Skeletal muscle satellite cell (primary cell): ENCODE measurements around the gene SMCO1.
"Not testable (repeated sequence)": the region's sequence is repeated elsewhere in the genome, so short reads cannot be mapped to it uniquely, and the experiment has no call there.

Experiments
- H3K27me3 ChIP-seq: 2 replicates; pipeline ENCODE4 v1.7.0; 2013; ENCODE audit warnings: low read length; ENCODE audit not compliant: control insufficient read depth, insufficient read depth
- H3K36me3 ChIP-seq: 2 replicates; pipeline ENCODE4 v1.7.0; 2013; ENCODE audit warnings: mild to moderate bottlenecking, control low read depth, low read length; ENCODE audit not compliant: insufficient read depth
- H3K4me1 ChIP-seq: 2 replicates; pipeline ENCODE4 v1.7.0; 2013; ENCODE audit warnings: low read length; ENCODE audit not compliant: control insufficient read depth, insufficient read depth
- H3K4me2 ChIP-seq: 2 replicates; pipeline ENCODE4 v1.7.0; 2013; ENCODE audit warnings: mild to moderate bottlenecking, low read length
- H3K4me3 ChIP-seq: 2 replicates; pipeline ENCODE4 v1.7.0; 2013; ENCODE audit warnings: low read length
- H3K9ac ChIP-seq: 2 replicates; pipeline ENCODE4 v1.7.0; 2013; ENCODE audit warnings: mild to moderate bottlenecking, low read depth, low read length, moderate library complexity
- H3K9me3 ChIP-seq: replicated peaks from 2 replicates; pipeline ENCODE4 v1.7.0; 2013; ENCODE audit warnings: mild to moderate bottlenecking, control low read depth, low read length

SMCO1 gene

DNA sequence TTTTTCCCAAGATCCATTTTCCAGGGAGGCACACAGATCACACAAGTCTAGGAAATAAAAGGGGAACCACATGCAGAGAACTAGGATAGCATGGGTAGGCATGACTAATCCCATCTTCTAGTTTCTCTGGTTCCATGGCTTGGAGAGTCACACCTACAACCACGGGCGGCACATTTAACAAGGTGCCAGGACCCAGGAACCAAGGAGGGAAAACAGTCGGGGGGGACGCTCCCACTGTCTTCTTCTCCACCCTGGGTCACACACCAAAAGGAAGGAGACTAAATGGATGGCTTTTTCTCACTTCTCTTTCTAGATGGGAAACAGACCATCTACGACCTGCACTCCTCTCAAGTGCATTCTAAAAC is 4.6 kb upstream of the SMCO1 start:
- H3K4me1 ChIP-seq: no peaks in the 10 kb centered on the region
- no peak overlapping the region for H3K4me3 ChIP-seq
- no peak overlapping the region for H3K4me2 ChIP-seq
- no peak overlapping the region for H3K9ac ChIP-seq
- peaks cover 3% of the 10 kb centered on the region for H3K27me3 ChIP-seq
- peaks cover 12% of the 10 kb centered on the region for H3K9me3 ChIP-seq
- H3K36me3 ChIP-seq: no peaks in the 10 kb centered on the region

DNA sequence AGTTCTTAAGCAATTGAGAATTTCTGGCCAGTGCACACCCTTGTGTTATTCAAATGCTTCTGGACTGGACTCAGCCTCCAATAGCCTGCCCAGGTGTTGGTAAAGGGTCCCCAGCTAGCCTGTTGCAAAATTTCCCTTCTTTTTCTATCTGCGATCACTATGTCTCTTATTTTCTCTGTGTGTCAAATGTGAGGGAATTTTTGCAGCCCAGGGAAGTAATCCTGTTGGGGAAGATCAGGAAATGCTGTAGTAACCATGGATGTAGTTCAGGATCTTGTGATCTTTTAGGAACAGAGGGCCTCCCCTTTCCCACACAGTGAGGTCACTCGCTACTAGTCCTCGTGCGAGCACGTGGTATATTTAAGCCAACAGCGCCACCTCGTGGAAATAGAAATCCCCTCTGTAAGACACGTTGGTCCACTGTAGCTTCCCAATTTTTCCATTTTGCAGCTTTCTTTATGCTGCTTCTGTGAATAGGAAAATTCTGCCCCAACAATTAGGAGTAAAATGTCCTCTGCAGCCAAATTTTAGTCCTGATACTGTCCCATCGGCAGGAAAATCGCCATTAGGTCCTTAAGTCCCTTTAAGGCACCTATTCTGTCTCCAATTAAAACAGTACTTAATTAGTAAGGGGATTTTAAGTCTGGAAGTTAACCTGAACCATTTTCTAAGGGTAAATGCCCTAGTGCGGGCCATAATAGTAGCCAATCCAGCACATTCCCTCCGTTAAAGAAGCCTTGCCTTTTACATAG is 4.0 kb upstream of the SMCO1 start:
- Histone ChIP-seq H3K36me3 (no peaks in the 10 kb centered on the region), H3K4me1 (no peaks in the 10 kb centered on the region), H3K27me3 (peaks cover 3% of the 10 kb centered on the region), H3K4me2 (no peak overlapping the region), H3K4me3 (no peak overlapping the region), H3K9me3 (peaks cover 12% of the 10 kb centered on the region), H3K9ac (no peak overlapping the region)

DNA sequence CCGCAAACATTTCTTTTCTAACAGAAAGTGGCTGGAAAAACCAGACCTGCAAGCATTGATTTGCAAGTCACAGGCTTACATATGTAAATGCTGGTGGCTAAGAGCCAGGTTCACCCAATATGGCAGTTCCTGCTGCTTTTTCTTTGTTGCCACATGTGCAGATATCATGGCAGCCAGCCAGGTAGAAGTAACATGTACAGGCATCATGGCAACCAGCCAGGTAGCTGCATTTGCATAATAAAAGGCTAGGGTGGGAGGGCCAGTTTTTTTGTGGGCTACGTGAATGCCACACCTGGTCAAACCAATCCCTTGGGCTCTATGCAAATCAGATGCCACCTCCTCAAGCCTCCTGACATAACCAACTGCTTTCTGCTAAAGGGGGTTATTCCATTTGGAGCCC is 2.8 kb upstream of the SMCO1 start:
- Histone ChIP-seq H3K4me2 (no peak overlapping the region), H3K4me3 (no peak overlapping the region), H3K9me3 (peaks cover 12% of the 10 kb centered on the region), H3K4me1 (no peaks in the 10 kb centered on the region), H3K36me3 (no peaks in the 10 kb centered on the region), H3K27me3 (peaks cover 3% of the 10 kb centered on the region), H3K9ac (no peak overlapping the region)

DNA sequence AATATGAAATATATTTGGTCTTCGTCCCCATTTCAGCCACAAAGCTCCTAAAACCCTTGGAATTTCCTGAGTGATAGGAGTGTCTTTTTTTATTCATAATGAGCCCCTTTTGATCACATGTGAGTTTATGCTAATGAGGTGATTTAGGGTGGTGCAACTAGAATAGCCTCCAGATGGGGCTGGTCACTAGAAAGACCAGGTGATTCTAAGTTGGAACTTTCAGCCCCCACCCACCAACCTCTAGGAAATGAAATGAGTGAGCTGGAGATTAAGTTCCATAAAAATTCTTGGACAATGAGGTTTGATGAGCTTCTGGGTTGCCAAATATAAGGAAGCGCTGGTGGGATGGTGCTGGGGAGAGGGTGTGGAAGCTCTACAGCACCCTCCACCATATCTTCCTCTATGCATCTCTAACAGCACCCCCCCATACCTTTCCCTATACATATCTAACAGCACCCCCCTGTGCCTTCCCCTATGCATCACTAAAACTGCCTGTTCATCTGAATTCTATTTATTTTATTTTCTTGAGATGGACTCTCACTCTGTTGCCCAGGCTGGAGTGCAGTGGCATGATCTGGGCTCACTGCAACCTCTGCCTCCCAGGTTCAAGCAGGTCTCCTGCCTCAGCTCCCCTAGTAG is 2.1 kb upstream of the SMCO1 start:
- H3K27me3 ChIP-seq: peaks cover 3% of the 10 kb centered on the region
- H3K4me3 ChIP-seq: no peak overlapping the region
- no peak overlapping the region for H3K4me2 ChIP-seq
- peaks cover 12% of the 10 kb centered on the region for H3K9me3 ChIP-seq
- no peaks in the 10 kb centered on the region for H3K4me1 ChIP-seq
- no peaks in the 10 kb centered on the region for H3K36me3 ChIP-seq
- no peak overlapping the region for H3K9ac ChIP-seq

DNA sequence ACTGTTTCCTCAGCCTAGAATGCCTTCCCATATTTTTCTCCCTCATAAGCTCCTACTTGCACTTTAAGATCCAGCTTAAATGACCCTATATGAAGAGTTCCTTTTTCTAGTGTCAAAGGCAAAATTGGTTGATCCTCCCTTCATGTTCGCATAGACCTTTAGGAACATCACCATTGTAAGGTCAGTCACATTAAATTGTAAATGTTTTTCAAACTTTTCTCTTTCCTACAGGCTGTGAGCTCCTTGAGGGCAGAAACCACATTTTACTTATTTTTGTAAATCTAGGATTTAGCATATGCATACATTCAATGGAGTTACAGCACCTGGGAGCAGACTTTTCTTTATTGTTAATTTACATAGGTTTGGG is 813 bp downstream of the SMCO1 start:
- Histone ChIP-seq H3K4me1 (no peaks in the 10 kb centered on the region), H3K27me3 (peaks cover 13% of the 10 kb centered on the region)

DNA sequence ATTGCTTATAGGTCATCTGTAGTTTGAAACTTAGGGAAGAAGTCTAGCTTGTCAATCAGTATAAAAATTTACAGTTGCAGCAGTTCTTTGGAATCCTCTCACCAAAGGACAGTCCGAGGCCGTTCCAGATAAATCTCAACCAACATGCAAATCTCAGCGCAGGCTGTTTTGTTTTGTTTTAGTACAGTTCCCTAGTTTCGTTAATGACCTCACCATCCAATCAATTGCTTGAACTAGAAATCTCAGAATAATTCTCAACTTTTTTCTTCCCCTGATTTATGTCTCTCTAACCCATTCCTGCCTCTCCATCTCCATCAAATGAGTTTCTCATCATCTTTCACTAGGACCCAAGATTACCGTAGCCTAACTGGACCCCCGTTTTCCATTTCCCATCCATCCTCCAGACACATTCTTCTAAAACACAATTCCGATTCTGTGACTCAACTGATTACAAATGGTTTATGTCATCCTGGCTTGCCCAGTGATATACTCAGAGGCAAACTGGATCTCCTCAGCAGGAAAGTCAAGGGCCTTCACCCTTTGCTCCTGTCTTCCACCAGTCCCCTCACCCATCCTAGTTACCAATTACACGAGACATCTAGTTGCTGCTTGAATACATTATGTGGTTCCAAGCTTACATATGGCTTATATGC is 1.3 kb downstream of the SMCO1 start:
- H3K4me3 ChIP-seq: no peak overlapping the region
- no peak overlapping the region for H3K9ac ChIP-seq
- no peaks in the 10 kb centered on the region for H3K9me3 ChIP-seq
- peaks cover 13% of the 10 kb centered on the region for H3K27me3 ChIP-seq
- H3K4me2 ChIP-seq: no peak overlapping the region
- no peaks in the 10 kb centered on the region for H3K36me3 ChIP-seq
- no peaks in the 10 kb centered on the region for H3K4me1 ChIP-seq

More for the DNA sequence above, 813 bp downstream of the SMCO1 start:
- Histone ChIP-seq H3K4me2 (no peak overlapping the region), H3K4me3 (no peak overlapping the region), H3K36me3 (no peaks in the 10 kb centered on the region), H3K9me3 (peaks cover 4% of the 10 kb centered on the region), H3K9ac (no peak overlapping the region)

DNA sequence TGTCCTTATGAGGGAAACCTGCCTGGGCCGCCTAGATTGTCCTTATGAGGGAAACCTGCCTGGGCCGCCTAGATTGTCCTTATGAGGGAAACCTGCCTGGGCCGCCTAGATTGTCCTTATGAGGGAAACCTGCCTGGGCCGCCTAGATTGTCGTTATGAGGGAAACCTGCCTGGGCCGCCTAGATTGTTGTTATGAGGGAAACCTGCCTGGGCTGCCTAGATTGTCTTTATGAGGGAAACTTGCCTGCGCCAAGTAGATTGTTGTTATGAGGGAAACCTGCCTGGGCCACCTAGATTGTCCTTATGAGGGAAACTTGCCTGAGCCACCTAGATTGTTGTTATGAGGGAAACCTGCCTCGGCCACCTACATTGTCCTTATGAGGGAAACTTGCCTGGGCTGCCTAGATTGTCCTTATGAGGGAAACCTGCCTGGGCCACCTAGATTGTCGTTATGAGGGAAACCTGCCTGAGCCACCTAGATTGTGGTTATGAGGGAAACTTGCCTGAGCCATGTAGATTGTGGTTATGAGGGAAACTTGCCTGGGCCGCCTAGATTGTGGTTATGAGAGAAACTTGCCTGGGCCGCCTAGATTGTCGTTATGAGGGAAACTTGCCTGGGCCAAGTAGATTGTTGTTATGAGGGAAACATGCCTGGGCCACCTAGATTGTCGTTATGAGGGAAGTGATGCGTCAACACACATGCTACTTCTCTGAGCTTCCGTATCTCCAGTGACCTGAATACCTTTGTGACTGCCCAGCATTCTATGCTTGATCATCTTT is 3.3 kb downstream of the SMCO1 start:
- H3K36me3 ChIP-seq, H3K9ac ChIP-seq, H3K4me1 ChIP-seq, H3K4me2 ChIP-seq, H3K4me3 ChIP-seq, H3K9me3 ChIP-seq: not testable (repeated sequence)
- H3K27me3 ChIP-seq: peaks cover 13% of the 10 kb centered on the region

DNA sequence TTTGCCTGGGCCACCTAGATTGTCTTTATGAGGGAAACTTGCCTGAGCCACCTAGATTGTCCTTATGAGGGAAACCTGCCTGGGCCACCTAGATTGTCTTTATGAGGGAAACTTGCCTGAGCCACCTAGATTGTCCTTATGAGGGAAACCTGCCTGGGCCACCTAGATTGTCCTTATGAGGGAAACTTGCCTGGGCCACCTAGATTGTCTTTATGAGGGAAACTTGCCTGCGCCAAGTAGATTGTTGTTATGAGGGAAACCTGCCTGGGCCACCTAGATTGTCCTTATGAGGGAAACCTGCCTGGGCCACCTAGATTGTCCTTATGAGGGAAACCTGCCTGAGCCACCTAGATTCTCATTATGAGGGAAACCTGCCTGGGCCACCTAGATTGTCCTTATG is 4.0 kb downstream of the SMCO1 start:
- H3K4me1 ChIP-seq, H3K36me3 ChIP-seq, H3K4me3 ChIP-seq, H3K9me3 ChIP-seq, H3K4me2 ChIP-seq, H3K9ac ChIP-seq: not testable (repeated sequence)
- H3K27me3 ChIP-seq: peaks cover 13% of the 10 kb centered on the region

DNA sequence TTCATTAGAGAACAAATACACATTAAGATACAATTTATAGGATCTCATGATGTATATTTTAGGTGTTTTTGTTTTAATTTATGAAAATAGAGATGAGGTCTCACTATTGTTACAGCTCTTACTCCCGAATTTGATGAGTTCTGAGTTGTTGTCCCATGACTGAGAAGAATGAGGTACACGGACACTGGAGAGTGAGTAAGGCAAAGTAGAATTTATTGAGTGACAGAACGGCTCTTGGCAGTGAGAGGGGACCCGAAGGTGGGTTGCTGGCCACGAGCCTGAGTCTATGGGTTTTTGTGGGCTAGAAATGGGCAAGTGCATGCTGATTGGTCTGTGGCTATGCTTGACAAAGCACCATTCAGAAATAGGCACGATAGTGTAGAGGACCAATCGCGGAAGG is 8.5 kb downstream of the SMCO1 start:
- H3K36me3 ChIP-seq: no peaks in the 10 kb centered on the region
- H3K4me1 ChIP-seq: no peaks in the 10 kb centered on the region
- H3K27me3 ChIP-seq: peaks cover 5% of the 10 kb centered on the region
- no peaks in the 10 kb centered on the region for H3K9me3 ChIP-seq
- H3K9ac ChIP-seq: no peak overlapping the region
- no peak overlapping the region for H3K4me2 ChIP-seq
- no peak overlapping the region for H3K4me3 ChIP-seq

DNA sequence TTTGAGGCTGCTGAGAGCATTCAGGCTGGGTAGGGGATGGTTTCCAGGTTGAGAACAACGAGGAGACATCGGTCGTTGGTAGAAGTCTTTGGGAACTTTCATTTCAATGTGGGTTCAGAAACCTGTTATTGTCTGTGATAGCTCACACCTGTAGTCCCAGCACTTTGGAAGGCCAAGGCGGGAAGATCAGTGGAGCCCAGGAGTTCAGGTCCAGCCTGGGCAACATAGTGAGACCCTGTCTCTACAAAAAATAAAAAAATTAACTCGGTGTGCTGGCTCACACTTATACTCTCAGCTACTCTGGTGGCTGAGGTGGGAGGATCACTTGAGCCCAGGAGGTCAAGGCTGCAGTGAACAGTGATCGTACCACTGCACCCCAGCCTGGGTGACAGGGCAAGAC is 10.6 kb downstream of the SMCO1 start:
- H3K4me3 ChIP-seq: no peak overlapping the region

DNA sequence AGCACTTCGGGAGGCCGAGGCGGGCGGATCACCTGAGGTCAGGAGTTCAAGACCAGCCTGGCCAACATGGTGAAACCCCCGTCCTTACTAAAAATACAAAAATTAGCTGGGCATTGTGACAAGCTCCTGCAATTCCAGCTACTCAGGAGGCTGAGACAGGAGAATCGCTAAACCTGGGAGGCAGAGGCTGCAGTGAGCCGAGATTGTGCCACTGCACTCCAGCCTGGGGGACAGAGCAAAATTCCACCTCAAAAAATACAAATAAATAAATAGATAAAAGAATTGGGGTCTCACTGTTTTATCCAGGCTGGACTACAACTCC is 11.1 kb downstream of the SMCO1 start:
- Histone ChIP-seq H3K4me3 (peak overlapping the region; percentile 80), H3K9ac (peak overlapping the region; percentile 87), H3K4me2 (peak overlapping the region; percentile 87), H3K4me1 (peaks cover 12% of the 10 kb centered on the region)
- H3K9me3 ChIP-seq, H3K27me3 ChIP-seq, H3K36me3 ChIP-seq: not testable (repeated sequence)

More for the DNA sequence above, 10.6 kb downstream of the SMCO1 start:
- H3K9me3 ChIP-seq: no peaks in the 10 kb centered on the region
- peaks cover 8% of the 10 kb centered on the region for H3K4me1 ChIP-seq
- H3K9ac ChIP-seq: no peak overlapping the region
- H3K27me3 ChIP-seq: no peaks in the 10 kb centered on the region
- H3K4me2 ChIP-seq: peak overlapping the region; percentile 87
- H3K36me3 ChIP-seq: no peaks in the 10 kb centered on the region
